H54 (cell line): ENCODE data around the gene CD80.
"Not testable (repeated sequence)": the region's sequence is repeated elsewhere in the genome, so short reads cannot be mapped to it uniquely, and the experiment has no call there.

Experiments used
- DNase-seq: peaks from one replicate; pipeline ENCODE4 v3.0.0; 2011; ENCODE audit warnings: low spot score, mixed read lengths; ENCODE audit not compliant: insufficient read length
- FAIRE-seq: peaks from 3 replicates; lab custom pipeline; 2011; peaks lifted over from hg19 to GRCh38; lab: Jason Lieb, UNC
- POLR2A ChIP-seq: IDR thresholded peaks from 2 replicates; pipeline ENCODE4 v1.6.1; 2011; ENCODE audit warnings: low read depth, mild to moderate bottlenecking, low read length

CD80 gene

DNA sequence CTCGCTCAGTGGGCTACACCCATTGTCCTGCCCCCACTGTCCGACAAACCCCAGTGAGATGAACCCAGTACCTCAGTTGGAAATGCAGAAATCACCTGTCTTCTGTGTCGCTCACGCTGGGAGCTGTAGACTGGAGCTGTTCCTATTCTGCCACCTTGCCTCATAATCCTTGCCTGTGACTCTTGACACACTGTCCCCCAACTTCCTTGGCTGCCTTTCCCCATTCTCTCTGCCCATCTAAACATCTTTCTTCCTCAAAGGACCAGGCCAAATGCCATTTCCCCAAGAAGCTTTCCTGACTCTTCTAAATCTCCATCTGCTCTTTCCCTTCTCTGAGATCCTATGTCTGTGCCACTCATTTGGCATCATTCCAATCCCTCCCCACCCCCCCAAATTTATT lies 9.7 kb upstream of the CD80 start:
- TF ChIP-seq POLR2A = no peak
- FAIRE-seq (no peak), DNase-seq (no peak)

DNA sequence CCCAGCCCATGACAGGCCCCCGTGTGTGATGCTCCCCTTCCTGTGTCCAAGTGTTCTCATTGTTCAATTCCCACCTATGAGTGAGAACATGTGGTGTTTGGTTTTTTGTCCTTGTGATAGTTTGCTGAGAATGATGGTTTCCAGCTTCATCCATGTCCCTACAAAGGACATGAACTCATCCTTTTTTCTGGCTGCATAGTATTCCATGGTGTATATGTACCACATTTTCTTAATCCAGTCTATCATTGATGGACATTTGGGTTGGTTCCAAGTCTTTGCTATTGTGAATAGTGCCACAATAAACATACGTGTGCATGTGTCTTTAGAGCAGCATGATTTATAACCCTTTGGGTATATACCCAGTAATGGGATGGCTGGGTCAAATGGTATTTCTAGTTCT lies 3.9 kb upstream of the CD80 start:
- DNase-seq, FAIRE-seq: not testable (repeated sequence)

DNA sequence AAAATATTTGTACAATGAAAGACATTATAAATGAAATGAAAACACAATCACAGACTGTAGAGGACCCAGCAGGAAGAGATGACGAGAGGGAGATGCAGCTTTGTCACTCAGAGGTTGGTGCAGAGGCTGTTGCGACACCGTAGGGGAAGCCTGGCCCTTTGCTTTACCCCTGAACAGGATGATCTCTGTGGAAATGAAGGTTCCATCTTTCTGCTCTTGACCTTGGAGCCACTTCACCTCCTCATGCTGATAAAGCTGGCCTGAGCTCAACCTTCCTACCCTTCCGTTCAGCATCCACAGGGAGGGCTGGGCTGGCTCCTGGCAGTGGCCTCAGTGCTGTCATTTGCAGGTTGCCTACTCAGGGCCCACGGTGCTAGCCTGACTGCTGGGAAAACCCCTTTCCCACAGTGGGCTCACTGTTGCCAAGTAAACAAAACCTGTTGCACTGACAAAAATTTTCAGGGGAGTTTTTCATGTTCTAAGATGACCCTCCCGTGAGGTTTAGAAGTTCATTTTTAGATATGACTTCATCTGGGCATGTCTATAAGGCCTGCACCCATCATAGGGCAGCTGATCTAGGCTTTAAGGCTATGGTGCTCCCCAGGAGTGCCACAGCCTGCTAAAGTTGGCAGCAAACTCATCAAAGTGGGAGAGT lies 3.0 kb upstream of the CD80 start:
- no peak for DNase-seq
- FAIRE-seq = no peak
- TF ChIP-seq POLR2A = no peak

DNA sequence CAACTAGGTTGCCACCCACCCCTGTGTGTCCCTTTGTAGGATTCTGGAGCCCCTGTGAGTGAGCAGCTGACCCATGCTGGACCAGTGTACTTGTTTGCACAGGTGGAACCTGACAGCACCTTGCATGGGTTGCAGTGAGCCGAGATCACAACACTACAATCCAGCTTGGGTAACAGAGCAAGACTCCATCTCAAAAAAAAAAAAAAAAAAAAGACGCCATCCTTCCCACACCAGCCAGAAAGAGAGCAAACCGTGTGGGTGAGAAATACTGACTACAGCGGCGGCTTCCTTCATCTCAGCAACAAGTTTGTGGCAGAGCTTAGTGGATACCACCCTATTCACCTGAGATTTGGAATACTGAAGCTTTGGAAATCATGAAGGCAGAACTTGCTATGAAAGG lies 746 bp upstream of the CD80 start:
- no peak for TF ChIP-seq POLR2A
- DNase-seq (no peak), FAIRE-seq (no peak)

DNA sequence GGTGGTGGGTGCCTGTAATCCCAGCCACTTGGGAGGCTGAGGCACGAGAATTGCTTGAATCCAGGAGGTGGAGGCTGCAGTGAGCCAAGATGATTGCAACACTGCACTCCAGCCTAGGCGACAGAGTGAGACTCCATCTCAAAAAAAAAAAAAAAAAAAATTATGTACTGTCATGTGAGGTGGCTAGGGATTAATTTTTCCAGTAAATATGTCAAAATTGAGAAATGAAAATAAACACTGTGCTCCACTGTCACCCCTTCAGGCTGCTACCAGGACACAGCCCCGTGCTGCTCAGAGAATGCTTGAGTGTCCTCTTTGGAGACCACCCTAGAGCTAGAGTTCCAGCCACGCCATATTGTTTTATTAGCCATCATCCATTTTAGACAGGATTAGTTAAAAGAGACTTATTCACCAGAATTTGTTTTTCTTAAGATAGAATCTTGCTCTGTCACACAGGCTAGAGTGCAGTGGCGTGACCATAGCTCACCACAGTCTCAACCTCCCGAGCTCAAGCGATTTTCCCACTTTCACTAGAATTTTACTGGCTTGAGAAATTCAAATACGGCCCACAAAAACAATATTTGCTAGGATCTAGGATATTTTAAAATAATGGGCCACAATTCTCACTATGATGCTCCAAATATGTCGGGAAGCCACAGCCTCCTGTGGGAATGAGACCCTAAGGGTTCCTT lies 642 bp downstream of the CD80 start:
- no peak for TF ChIP-seq POLR2A
- no peak for FAIRE-seq
- no peak for DNase-seq

DNA sequence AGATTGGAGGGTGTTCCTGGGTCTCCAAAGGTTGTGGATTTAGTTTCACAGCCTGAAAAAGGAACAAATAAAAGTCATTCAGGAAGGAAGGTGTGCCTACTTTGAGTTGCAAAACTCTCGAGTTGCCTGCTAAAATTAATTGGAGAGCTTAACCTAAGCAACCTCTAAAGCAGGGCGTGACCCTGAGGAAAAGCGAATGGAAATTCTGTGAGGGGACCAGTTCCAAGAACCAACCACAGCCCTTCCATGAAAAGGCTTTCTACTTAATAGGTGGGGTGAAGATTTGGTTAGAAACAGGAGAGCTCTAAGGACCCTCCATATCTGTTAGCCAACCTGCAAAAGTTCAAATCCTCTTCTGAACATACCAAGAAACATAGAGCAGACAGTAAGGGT lies 1.5 kb downstream of the CD80 start:
- TF ChIP-seq POLR2A = no peak
- FAIRE-seq = no peak
- DNase-seq = no peak

DNA sequence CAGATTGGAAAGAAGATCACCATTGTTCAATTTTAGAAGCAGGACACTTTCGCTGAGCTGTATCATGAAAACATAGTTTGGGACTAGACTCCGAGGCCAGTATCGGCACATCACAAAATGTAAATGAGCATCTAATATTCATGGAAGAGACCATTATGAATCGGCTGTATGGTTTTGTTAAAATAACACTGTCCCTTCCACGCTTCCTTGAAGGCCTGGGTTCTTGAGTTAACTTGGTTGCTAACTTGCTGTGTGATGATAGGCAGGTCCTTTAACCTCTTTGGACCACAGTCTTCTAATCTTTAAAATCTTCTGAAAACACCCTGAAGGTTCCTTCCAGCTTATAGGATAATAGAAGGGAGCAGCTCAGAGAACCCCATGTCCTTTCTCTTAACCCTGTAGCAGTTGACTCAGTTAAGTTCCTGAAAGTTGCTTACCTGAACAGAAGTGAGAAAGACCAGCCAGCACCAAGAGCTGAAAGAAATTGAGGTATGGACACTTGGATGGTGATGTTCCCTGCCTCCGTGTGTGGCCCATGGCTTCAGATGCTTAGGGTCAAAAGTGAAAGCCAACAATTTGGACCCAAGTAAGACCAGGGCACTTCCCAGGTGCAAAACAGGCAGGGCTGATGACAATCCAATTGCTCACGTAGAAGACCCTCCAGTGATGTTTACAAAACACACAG lies 2.1 kb downstream of the CD80 start:
- FAIRE-seq (no peak), DNase-seq (no peak)
- no peak for TF ChIP-seq POLR2A

DNA sequence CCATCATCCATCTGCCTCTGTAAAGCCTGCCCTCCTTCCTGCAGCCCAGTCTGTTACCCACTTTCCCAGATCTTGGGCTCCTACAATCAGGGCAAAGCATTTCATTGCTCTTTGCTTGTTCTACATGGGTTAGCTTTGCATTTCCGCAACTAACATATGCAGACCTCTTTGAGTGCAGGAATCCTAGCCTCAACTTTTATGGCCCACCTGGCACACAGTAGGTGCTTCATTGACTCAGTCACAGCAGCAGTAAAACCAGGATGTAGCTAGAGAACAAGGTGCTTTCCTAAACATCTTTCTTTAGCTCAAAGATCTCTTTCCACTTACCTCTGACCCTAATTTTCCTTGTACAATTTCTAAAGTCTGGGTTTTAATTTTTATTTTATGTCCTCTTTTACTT lies 3.5 kb downstream of the CD80 start:
- TF ChIP-seq POLR2A = no peak
- FAIRE-seq (no peak), DNase-seq (no peak)

DNA sequence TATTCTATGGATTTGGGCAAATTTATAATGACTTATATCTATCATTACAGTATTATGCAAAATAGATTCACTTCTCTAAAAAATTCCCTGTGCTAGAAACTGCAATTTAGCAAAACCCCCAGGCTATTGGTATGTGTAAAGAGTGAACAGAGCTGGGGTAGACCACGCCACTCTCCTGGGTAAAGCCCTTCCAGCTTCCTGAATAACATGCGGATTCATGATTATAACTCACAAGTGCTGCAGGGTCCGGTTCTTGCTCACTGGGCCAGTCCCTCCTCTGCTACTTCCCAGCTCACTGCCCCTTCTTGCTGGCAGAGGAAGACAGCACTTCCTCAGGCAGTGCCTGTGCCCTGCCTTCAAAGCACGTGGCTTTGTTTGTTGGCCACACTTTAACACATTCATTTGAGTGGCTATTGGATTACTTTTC lies 4.1 kb downstream of the CD80 start:
- TF ChIP-seq POLR2A = no peak
- FAIRE-seq = no peak
- no peak for DNase-seq

DNA sequence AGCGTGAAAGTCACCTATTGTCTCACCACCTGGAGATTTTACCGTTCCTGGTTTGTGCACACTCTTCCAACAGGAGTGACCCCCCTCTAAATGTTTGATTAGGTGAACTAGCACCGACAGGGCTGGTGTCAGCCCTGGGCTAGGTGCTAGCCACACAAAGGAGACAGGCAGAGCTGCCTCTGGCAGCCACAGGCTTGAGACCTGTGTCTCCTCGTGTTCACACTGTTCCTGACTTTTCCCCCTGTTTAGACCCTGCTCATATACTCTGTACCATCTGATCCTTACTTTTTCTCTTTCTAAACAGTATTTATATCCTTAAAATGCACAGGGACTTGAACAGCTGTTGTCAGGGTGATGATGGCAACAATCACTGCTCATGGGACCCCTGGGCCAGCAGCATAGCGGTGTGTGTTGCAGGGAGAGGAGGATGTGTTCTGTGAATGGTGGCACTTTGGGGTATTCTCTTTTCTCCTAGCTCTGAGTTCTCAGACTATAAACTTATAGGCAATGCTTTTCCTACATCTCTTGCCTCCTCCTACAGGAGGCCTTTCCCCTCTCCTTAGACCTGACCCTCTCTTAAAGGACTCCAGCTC lies 5.5 kb downstream of the CD80 start:
- FAIRE-seq (no peak), DNase-seq (no peak)
- no peak for TF ChIP-seq POLR2A

DNA sequence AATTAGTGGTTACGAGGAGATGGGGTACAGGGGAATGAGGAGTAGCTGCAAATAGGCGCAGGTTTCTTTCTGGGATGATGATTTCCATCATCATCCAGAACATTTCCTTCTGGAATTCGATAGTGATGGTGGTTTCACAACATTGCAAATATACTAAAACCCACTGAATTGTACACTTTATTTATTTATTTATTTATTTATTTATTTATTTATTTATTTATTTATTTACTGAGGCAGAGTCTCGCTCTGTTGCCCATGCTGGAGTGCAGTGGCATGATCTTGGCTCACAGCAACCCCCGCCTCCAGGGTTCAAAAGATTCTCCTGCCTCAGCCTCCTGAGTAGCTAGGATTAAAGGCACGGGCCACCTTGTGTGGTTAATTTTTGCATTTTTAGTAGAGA lies 6.5 kb downstream of the CD80 start:
- DNase-seq, FAIRE-seq: not testable (repeated sequence)

DNA sequence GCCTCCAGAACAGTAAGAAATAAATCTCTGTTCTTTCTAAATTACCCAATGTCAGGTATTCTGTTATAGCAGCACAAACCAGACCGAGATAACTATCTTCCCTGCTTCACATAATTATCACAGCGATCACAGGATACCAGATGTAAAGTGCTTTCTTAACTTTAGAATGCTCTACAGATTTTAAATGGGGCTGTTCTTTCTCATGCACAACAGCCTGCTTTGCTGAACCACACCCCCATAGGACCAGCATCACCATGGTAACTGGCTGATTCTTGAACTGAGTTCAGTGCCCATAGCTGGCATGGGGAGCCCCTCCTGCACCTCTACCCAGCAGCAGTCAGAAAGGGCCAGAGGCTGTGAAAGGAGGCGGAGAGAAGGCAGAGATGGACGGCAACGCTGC lies 7.8 kb downstream of the CD80 start:
- TF ChIP-seq POLR2A = no peak
- FAIRE-seq (no peak), DNase-seq (no peak)

DNA sequence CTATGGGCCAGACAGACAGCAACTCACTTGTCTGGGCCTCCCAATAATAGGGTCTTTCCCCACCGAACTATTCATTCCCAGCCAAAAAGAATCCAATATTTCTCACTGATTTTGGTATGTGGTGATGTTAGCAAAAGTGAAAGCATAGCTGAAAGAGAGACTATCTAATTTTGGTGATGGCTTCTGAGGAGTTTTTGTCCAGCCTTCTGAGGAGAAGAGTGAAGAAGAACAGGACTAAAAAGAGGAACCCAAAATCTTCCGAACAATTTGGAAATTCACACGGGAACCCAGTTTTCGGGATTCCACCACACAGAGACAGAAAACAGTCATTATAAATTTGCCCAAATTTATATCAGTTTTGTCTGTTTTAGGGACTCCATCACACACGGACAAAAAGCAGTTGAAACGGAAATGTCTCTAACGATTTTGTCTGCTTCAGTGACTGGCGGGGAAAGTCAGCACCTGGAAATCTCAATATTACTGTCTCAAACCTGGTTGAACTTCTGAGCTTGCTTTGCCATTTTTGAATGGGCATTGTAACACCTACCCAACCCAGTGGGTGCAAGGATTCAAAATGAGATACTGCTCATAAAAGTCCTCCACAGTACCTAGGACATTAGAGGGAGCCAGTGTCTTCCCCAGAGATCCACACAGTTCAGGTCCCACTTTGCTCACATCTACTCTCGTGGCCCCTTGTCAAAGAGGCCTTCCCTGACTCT lies 9.1 kb downstream of the CD80 start:
- FAIRE-seq = no peak
- no peak for TF ChIP-seq POLR2A

DNA sequence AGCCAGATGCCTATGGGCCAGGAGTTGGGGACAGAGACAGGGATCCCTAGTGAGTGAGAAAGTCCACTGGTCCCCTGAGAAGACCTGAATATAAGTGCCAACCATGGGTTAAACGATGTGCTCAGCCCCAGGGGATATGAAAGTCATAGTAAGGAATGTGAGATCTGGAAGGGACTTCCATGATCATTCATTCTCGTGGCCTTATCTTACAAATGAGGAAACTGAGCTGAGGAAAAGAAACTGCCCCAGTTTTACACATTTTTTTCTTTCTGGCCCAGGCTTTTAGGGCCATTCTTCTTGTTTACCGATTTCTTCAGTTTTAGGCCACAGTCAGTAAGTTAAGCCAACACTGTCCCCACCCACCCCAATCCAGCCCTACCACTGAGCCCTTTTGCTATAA lies 11.1 kb downstream of the CD80 start:
- TF ChIP-seq POLR2A = no peak
- no peak for DNase-seq
- FAIRE-seq = no peak

More for the DNA sequence above, 9.1 kb downstream of the CD80 start:
- no peak for DNase-seq

DNA sequence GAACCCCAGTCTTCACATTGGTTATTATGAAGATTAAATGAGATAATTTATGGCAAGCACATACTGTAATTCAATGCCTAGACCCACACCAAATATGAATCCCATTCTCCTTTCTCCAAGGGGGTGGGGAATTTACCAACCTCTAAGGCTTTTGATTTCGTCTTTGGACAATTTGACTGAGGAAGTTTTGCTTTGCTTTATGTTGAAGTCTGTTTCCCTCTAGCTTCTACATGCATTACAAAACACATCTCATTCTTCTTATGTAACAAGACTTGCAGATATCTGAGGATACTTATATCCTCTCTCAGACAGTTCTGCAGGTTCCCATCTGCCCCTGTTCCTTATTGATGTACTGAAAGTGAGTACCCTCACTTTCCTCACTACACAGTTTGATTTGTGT lies 12.2 kb downstream of the CD80 start:
- no peak for TF ChIP-seq POLR2A
- FAIRE-seq = no peak

More for the DNA sequence above, 12.2 kb downstream of the CD80 start:
- DNase-seq = no peak
